Natural killer cell (primary cell): Measurements from ENCODE around the gene MAP3K20. TPM values are rescaled to one million over a fixed set of nuclear protein-coding genes. Genes with fewer than 3 reads are reported as not detected.

Experiments used
- ATAC-seq, 3 donors: fragments of 150-1000 bp in 2 of 3; fragments of 200-7000 bp in 1 of 3; cut with Tn5 transposase; 1 replicate in 1 of 3; 2 replicates in 2 of 3; pipeline ENCODE4 v1.10.0; 2021; ENCODE audit warnings: mild to moderate bottlenecking in 2 of 3, moderate library complexity in 2 of 3
- DNase-seq, 2 donors: peaks; one replicate each; pipeline versions ENCODE4 v3.0.0 to v3.0.0-alpha.2; 2013 to 2021; ENCODE audit warnings: mixed read lengths in 1 of 2
- H3K27ac ChIP-seq: one replicate; pipeline ENCODE4 v1.5.1; 2013; ENCODE audit warnings: mild to moderate bottlenecking, low read length
- H3K27me3 ChIP-seq: one replicate; pipeline ENCODE4 v1.6.1; 2013; ENCODE audit warnings: low read length; ENCODE audit not compliant: control insufficient read depth, insufficient read depth
- H3K36me3 ChIP-seq: one replicate; pipeline ENCODE4 v1.6.1; 2013; ENCODE audit warnings: low read length; ENCODE audit not compliant: control insufficient read depth, insufficient read depth
- H3K4me1 ChIP-seq: one replicate; pipeline ENCODE4 v1.6.1; 2013; ENCODE audit warnings: low read length; ENCODE audit not compliant: control insufficient read depth, insufficient read depth
- H3K4me3 ChIP-seq: one replicate; pipeline ENCODE4 v1.5.1; 2013; ENCODE audit warnings: low read length
- H3K9me3 ChIP-seq: one replicate; pipeline ENCODE4 v1.6.1; 2013; ENCODE audit warnings: low read length; ENCODE audit not compliant: control insufficient read depth, insufficient read depth
- H3K27ac Mint-ChIP-seq, 2 donors: one replicate each; pipeline ENCODE4 v1.8.0; 2022; ENCODE audit warnings: mild to moderate bottlenecking in 2 of 2, mixed read lengths in 2 of 2, moderate library complexity in 1 of 2
- H3K27me3 Mint-ChIP-seq, 2 donors: one replicate each; pipeline ENCODE4 v1.8.0; 2022; ENCODE audit warnings: low read depth in 2 of 2, mixed read lengths in 2 of 2
- H3K36me3 Mint-ChIP-seq: one replicate; pipeline ENCODE4 v1.8.0; 2022; ENCODE audit warnings: mixed read lengths
- H3K4me1 Mint-ChIP-seq, 2 donors: one replicate each; pipeline ENCODE4 v1.8.0; 2022; ENCODE audit warnings: mixed read lengths in 2 of 2
- H3K4me3 Mint-ChIP-seq: one replicate; pipeline ENCODE4 v1.8.0; 2022; ENCODE audit warnings: mild to moderate bottlenecking, moderate library complexity, mixed read lengths
- H3K9me3 Mint-ChIP-seq, 2 donors: one replicate each; pipeline ENCODE4 v1.8.0; 2022; ENCODE audit warnings: mixed read lengths in 2 of 2
- WGBS: methylation state at CpG from one replicate; pipeline ENCODE4 v1.1.7; 2013; ENCODE audit warnings: missing lambda C conversion rate; ENCODE audit not compliant: insufficient coverage; 5-methylcytosine and 5-hydroxymethylcytosine counted together
- intact Hi-C: fragments of 100-400 bp; cut with micrococcal nuclease; formaldehyde crosslinking; loops from one replicate; pipeline ENCODE4 v1.14.2; 2022
- total RNA-seq, 4 donors: library from RNA; stranded (reverse); fragments of 120-200 nt in 1 of 4; gene quantifications; one replicate each; pipeline versions ENCODE4 v1.2.3 to v1.2.4, GENCODE V29; 2013 to 2022
- TF ChIP-seq, protein P1 (sequence below): fragments of 200-600 bp; IDR thresholded peaks from one replicate; pipeline ENCODE4 v1.8.0; 2022; ENCODE audit warnings: antibody characterized with exemption

Gene MAP3K20
- total RNA-seq, 3 donors from 2014 or later (not counting 1 experiment from before 2014, with no cell fraction given), result 1.6 to 3.0 (median 2.5) TPM

DNA sequence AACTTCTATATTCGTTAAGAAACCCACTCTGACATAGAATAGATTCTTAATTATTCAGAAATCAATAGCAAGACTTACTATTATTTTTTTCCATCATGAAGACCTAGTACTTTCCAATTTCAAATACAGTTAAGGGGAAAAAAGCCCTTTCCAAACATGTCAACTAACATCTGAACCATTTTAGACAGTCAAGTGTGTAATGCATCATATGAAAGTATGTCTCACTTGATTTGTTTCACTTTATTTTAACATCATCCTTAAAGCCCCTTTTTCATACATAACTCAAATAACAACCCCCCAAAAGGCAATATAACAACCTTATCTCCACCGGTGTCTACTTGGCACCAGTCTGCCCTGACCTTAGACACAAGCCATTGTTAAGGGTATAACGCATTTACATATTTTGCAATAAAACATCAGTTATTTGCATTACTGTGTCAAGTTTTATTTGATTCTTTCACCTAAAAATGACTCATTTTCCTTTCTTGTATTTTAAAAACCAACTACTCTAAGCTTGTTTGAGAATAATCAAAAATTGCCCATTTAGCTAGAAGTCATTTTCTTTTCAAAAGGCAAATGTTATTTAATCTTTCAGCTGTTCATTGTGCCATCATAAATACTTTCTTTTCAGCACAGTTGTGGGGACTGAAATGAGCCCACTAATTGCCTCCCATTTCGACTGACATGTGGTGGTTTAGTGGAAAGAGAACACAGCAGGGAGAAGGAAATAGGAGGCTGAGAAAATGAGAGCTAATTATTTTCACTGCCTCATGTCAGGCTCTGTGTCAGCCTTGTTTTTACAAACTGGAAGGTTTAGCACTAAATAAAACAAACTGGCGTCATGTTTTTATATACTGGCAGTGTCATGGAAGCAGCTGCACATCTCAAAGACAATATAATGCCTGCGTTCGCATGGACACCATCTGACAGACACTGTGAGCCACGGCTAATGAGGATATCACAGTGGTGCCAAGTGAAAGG, 174.3 kb downstream of the MAP3K20 start:
- H3K9me3 ChIP-seq, result no peaks in the 10 kb centered on the region
- Mint-ChIP-seq H3K36me3 (no peaks in the 10 kb centered on the region), H3K27me3 (peaks cover 0 to 1% of the 10 kb centered on the region in 2 donors), H3K9me3 (no peaks in the 10 kb centered on the region), H3K27ac (no peak overlapping the region), H3K4me1 (no peaks in the 10 kb centered on the region), H3K4me3 (no peak overlapping the region)
- no peak for ATAC-seq
- TF ChIP-seq, protein P1, sequence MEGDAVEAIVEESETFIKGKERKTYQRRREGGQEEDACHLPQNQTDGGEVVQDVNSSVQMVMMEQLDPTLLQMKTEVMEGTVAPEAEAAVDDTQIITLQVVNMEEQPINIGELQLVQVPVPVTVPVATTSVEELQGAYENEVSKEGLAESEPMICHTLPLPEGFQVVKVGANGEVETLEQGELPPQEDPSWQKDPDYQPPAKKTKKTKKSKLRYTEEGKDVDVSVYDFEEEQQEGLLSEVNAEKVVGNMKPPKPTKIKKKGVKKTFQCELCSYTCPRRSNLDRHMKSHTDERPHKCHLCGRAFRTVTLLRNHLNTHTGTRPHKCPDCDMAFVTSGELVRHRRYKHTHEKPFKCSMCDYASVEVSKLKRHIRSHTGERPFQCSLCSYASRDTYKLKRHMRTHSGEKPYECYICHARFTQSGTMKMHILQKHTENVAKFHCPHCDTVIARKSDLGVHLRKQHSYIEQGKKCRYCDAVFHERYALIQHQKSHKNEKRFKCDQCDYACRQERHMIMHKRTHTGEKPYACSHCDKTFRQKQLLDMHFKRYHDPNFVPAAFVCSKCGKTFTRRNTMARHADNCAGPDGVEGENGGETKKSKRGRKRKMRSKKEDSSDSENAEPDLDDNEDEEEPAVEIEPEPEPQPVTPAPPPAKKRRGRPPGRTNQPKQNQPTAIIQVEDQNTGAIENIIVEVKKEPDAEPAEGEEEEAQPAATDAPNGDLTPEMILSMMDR, result no peak
- intact Hi-C loops, result no loop called here
- 89% methylated on average over 8 of the region's 8 CpGs for WGBS
- no peaks in the 10 kb centered on the region for H3K36me3 ChIP-seq
- H3K27ac ChIP-seq, result no peak overlapping the region
- no peaks in the 10 kb centered on the region for H3K27me3 ChIP-seq
- H3K4me1 ChIP-seq, result no peaks in the 10 kb centered on the region
- no peak for DNase-seq
- H3K4me3 ChIP-seq, result no peak overlapping the region

DNA sequence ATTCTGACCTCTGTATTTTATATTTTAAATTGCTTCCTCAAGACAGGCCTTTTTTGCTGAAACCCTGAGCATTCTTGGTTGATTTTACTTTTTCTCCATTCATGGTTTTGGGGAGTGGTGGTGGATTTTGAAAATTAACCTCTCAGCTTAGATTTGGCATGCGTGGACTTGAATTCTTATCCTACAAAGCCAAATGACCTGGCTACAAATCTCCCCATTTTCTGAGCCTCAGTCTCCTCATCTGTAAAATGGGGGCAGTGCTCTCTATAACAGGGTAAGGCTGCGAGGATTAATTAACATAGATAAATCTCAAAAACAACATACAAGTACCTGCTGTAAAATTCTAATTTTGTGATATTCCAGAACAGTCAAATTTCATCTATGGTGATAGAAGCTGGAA, 175.6 kb downstream of the MAP3K20 start:
- Histone ChIP-seq H3K4me1 (no peaks in the 10 kb centered on the region), H3K36me3 (no peaks in the 10 kb centered on the region), H3K27me3 (no peaks in the 10 kb centered on the region), H3K4me3 (no peak overlapping the region), H3K27ac (no peak overlapping the region), H3K9me3 (no peaks in the 10 kb centered on the region)
- TF ChIP-seq, protein P1, result no peak
- WGBS, result 100% methylated on average over 1 of the region's 2 CpGs
- Mint-ChIP-seq H3K36me3 (no peaks in the 10 kb centered on the region), H3K4me3 (no peak overlapping the region), H3K4me1 (no peaks in the 10 kb centered on the region), H3K27me3 (peaks cover 0 to 9% of the 10 kb centered on the region in 2 donors), H3K27ac (no peak overlapping the region), H3K9me3 (no peaks in the 10 kb centered on the region)
- DNase-seq (no peak), ATAC-seq (no peak)
- intact Hi-C loops, result no loop called here

DNA sequence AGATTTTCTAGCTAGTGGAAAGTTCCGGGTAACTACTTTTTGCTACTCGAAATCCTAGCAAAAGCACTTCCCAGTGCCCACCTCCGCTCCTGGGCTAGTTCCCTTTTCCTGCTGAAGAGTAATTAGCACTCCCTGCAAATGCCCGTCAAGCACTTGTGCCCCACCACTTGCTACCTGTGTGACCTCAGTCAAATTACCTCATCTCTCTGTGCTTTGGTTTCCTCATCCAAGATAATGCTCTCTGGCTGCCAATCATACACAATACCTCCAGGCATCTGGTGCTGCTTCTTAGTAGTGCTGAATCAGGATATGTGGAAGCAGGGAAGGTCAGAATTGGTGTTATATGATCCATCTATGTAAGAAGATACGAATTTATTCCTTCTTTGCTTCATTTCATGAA, 176.9 kb downstream of the MAP3K20 start:
- H3K4me1 ChIP-seq, result no peaks in the 10 kb centered on the region
- no peaks in the 10 kb centered on the region for H3K27me3 ChIP-seq
- H3K27me3 Mint-ChIP-seq, result peaks cover 0 to 9% of the 10 kb centered on the region in 2 donors
- H3K4me3 ChIP-seq, result no peak overlapping the region
- H3K27ac Mint-ChIP-seq, result no peak overlapping the region
- intact Hi-C loops, result no loop called here
- no peaks in the 10 kb centered on the region for H3K9me3 Mint-ChIP-seq
- no peak overlapping the region for H3K27ac ChIP-seq
- no peaks in the 10 kb centered on the region for H3K36me3 ChIP-seq
- no peak overlapping the region for H3K4me3 Mint-ChIP-seq
- H3K36me3 Mint-ChIP-seq, result no peaks in the 10 kb centered on the region
- DNase-seq (no peak), ATAC-seq (no peak)
- TF ChIP-seq, protein P1, result no peak
- H3K9me3 ChIP-seq, result no peaks in the 10 kb centered on the region
- WGBS, result 91% methylated on average over 5 of the region's 5 CpGs
- H3K4me1 Mint-ChIP-seq, result no peaks in the 10 kb centered on the region
